GM23338 (cell line): ENCODE results near the gene UBASH3A. TPM values are rescaled to one million over a fixed set of nuclear protein-coding genes. Genes with fewer than 3 reads are reported as not detected.

Source experiments
- ATAC-seq: fragments of 200-7000 bp; cut with Tn5 transposase; 3 replicates; pipeline ENCODE4 v1.9.1; 2020
- DNase-seq: peaks from one replicate; pipeline ENCODE4 v3.0.0-alpha.2; 2015; ENCODE audit warnings: low spot score
- H2AFZ ChIP-seq: fragments of 200-600 bp; sonication (generic); 2 replicates; pipeline ENCODE4 v1.8.0; 2016; ENCODE audit warnings: antibody characterized with exemption, mild to moderate bottlenecking, moderate library complexity
- H3F3A ChIP-seq: fragments of 200-600 bp; sonication (generic); replicated peaks from 2 replicates; pipeline ENCODE4 v1.8.0; 2017; ENCODE audit warnings: antibody characterized with exemption, mixed run types, low read depth
- H3K27ac ChIP-seq: fragments of 200-600 bp; sonication (generic); 2 replicates; pipeline ENCODE4 v1.6.1; 2016; ENCODE audit warnings: low read depth
- H3K27me3 ChIP-seq: fragments of 200-600 bp; sonication (generic); 2 replicates; pipeline ENCODE4 v1.8.0; 2016; ENCODE audit warnings: mild to moderate bottlenecking, mixed run types, moderate library complexity; ENCODE audit not compliant: insufficient read depth
- H3K36me3 ChIP-seq: fragments of 200-600 bp; sonication (generic); 2 replicates; pipeline ENCODE4 v1.8.0; 2016; ENCODE audit warnings: mild to moderate bottlenecking; ENCODE audit not compliant: insufficient read depth
- H3K4me1 ChIP-seq: fragments of 200-600 bp; sonication (generic); 2 replicates; pipeline ENCODE4 v1.8.0; 2016; ENCODE audit warnings: mild to moderate bottlenecking, moderate library complexity; ENCODE audit not compliant: insufficient read depth
- H3K4me2 ChIP-seq: fragments of 200-600 bp; sonication (generic); 2 replicates; pipeline ENCODE4 v1.7.1; 2017; ENCODE audit warnings: mixed run types
- H3K4me3 ChIP-seq: fragments of 200-600 bp; sonication (generic); 2 replicates; pipeline ENCODE4 v1.6.1; 2016; ENCODE audit warnings: mixed run types
- H3K79me2 ChIP-seq: fragments of 200-600 bp; sonication (generic); replicated peaks from 2 replicates; pipeline ENCODE4 v1.8.0; 2017; ENCODE audit warnings: mild to moderate bottlenecking; ENCODE audit not compliant: insufficient read depth
- H3K9me2 ChIP-seq: fragments of 200-600 bp; sonication (generic); 2 replicates; pipeline ENCODE4 v1.8.0; 2017; ENCODE audit not compliant: insufficient read depth
- H4K20me1 ChIP-seq: fragments of 200-600 bp; sonication (generic); replicated peaks from 2 replicates; pipeline ENCODE4 v1.8.0; 2017; ENCODE audit warnings: mild to moderate bottlenecking; ENCODE audit not compliant: insufficient read depth
- H3K27ac Mint-ChIP-seq: 2 replicates; pipeline ENCODE4 v1.8.0; 2020; ENCODE audit warnings: inconsistent platforms, mild to moderate bottlenecking, moderate library complexity, mixed read lengths
- H3K27me3 Mint-ChIP-seq: 3 replicates; pipeline ENCODE4 v1.8.0; 2022; ENCODE audit warnings: low read depth, mild to moderate bottlenecking, moderate library complexity, mixed read lengths, inconsistent platforms; ENCODE audit not compliant: insufficient read depth, poor library complexity
- H3K36me3 Mint-ChIP-seq: 3 replicates; pipeline ENCODE4 v1.8.0; 2021; ENCODE audit warnings: low read depth, mild to moderate bottlenecking, inconsistent platforms, moderate library complexity, mixed read lengths
- H3K4me1 Mint-ChIP-seq: 3 replicates; pipeline ENCODE4 v1.8.0; 2020; ENCODE audit warnings: mild to moderate bottlenecking, inconsistent platforms, mixed read lengths
- H3K4me3 Mint-ChIP-seq: 3 replicates; pipeline ENCODE4 v1.8.0; 2021; ENCODE audit warnings: moderate library complexity, mild to moderate bottlenecking, inconsistent platforms, mixed read lengths
- H3K9me3 Mint-ChIP-seq: 3 replicates; pipeline ENCODE4 v1.8.0; 2020; ENCODE audit warnings: moderate library complexity, mild to moderate bottlenecking, inconsistent platforms, mixed read lengths
- CREB1 ChIP-seq: fragments of 250-450 bp; sonication (Bioruptor Pico); IDR thresholded peaks from 2 replicates; pipeline ENCODE4 v1.5.0; 2020; ENCODE audit warnings: low read depth, mild to moderate bottlenecking, moderate library complexity
- EZH2 ChIP-seq: fragments of 200-600 bp; sonication (generic); IDR thresholded peaks from one replicate; pipeline ENCODE4 v1.8.0; 2017; ENCODE audit warnings: antibody characterized with exemption, mild to moderate bottlenecking, low read depth; ENCODE audit not compliant: unreplicated experiment
- EZH2phosphoT487 ChIP-seq: fragments of 200-600 bp; sonication (generic); IDR thresholded peaks from one replicate; pipeline ENCODE4 v1.8.1; 2018; ENCODE audit warnings: antibody characterized with exemption; ENCODE audit not compliant: unreplicated experiment
- JUNB ChIP-seq: IDR thresholded peaks from one replicate; pipeline ENCODE4 v1.6.1; 2016; ENCODE audit warnings: antibody characterized with exemption; ENCODE audit not compliant: unreplicated experiment
- NANOG ChIP-seq: IDR thresholded peaks from 2 replicates; pipeline ENCODE4 v1.6.1; 2016; ENCODE audit warnings: antibody characterized with exemption, borderline replicate concordance
- POLR2AphosphoS5 ChIP-seq: IDR thresholded peaks from 2 replicates; pipeline ENCODE4 v1.6.1; 2016; ENCODE audit warnings: antibody characterized with exemption, low read depth
- STAT1 ChIP-seq: IDR thresholded peaks from one replicate; pipeline ENCODE4 v1.6.1; 2016; ENCODE audit warnings: antibody characterized with exemption; ENCODE audit not compliant: unreplicated experiment
- ZNF114 ChIP-seq: fragments of 250-450 bp; sonication (Bioruptor Pico); IDR thresholded peaks from 2 replicates; pipeline ENCODE4 v1.5.0; 2020; ENCODE audit warnings: mild to moderate bottlenecking, moderate library complexity
- ZNF331 ChIP-seq: fragments of 250-450 bp; sonication (Bioruptor Pico); IDR thresholded peaks from 2 replicates; pipeline ENCODE4 v1.5.0; 2020; ENCODE audit warnings: low read depth, mild to moderate bottlenecking, moderate library complexity
- polyA plus RNA-seq: library from polyadenylated mRNA; unstranded; fragments of >200 nt; fragmentation: Nextera tagmentation; extraction: Ambion mirVana; gene quantifications from 2 replicates; pipeline ENCODE4 v1.2.1, GENCODE V29; 2016
- total RNA-seq: library from RNA; depleted of rRNA; stranded (reverse); fragments of >200 nt; shearing (Covaris generic); gene quantifications from 2 replicates; pipeline ENCODE4 v1.2.3, GENCODE V29; 2014
- TF ChIP-seq, protein P1 (sequence below): IDR thresholded peaks from 2 replicates; pipeline ENCODE4 v1.6.1; 2016; ENCODE audit warnings: antibody characterized with exemption
- TF ChIP-seq, protein P2 (sequence below): fragments of 250-450 bp; sonication (Bioruptor Pico); IDR thresholded peaks from 2 replicates; pipeline ENCODE4 v1.5.0; 2020; ENCODE audit warnings: mild to moderate bottlenecking, moderate library complexity
- TF ChIP-seq, protein P3 (sequence below): IDR thresholded peaks from one replicate; pipeline ENCODE4 v1.6.1; 2018; ENCODE audit warnings: antibody characterized with exemption; ENCODE audit not compliant: unreplicated experiment
- TF ChIP-seq, protein P4 (sequence below), 2 experiments: fragments of 200-600 bp in 1 of 2; sonication (generic) in 1 of 2; conservative IDR thresholded peaks; 2 replicates each; pipeline versions ENCODE4 v1.5.1 to v1.6.1; 2016 to 2017; ENCODE audit warnings: antibody characterized with exemption in 2 of 2, low read depth in 2 of 2, mild to moderate bottlenecking in 2 of 2, moderate library complexity in 1 of 2

UBASH3A gene
- total and polyA plus RNA-seq, 2 experiments from 2014 or later: not detected

GRCh38 chr21:42455754-42456440 lies 52.2 kb downstream of the UBASH3A start:
- Histone ChIP-seq H3K36me3 (no peaks in the 10 kb centered on the region), H4K20me1 (no peaks in the 10 kb centered on the region), H3K4me2 (no peak overlapping the region), H3K27me3 (no peaks in the 10 kb centered on the region), H3K27ac (no peak overlapping the region), H3F3A (no peaks in the 10 kb centered on the region), H2AFZ (no peak overlapping the region), H3K9me2 (no peaks in the 10 kb centered on the region), H3K79me2 (no peaks in the 10 kb centered on the region), H3K4me3 (no peak overlapping the region), H3K4me1 (0 out of 2 replicates have a peak, but pooled peaks cover under 1% of the 10 kb centered on the region)
- no peak for TF ChIP-seq NANOG
- TF ChIP-seq, protein P1, sequence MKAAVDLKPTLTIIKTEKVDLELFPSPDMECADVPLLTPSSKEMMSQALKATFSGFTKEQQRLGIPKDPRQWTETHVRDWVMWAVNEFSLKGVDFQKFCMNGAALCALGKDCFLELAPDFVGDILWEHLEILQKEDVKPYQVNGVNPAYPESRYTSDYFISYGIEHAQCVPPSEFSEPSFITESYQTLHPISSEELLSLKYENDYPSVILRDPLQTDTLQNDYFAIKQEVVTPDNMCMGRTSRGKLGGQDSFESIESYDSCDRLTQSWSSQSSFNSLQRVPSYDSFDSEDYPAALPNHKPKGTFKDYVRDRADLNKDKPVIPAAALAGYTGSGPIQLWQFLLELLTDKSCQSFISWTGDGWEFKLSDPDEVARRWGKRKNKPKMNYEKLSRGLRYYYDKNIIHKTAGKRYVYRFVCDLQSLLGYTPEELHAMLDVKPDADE: no peak
- no peak for TF ChIP-seq ZNF331 (CRISPR knock-in tag)
- TF ChIP-seq EZH2: no peak
- TF ChIP-seq STAT1: no peak
- TF ChIP-seq CREB1 (CRISPR knock-in tag): no peak
- no peak for TF ChIP-seq EZH2phosphoT487
- TF ChIP-seq, protein P2, sequence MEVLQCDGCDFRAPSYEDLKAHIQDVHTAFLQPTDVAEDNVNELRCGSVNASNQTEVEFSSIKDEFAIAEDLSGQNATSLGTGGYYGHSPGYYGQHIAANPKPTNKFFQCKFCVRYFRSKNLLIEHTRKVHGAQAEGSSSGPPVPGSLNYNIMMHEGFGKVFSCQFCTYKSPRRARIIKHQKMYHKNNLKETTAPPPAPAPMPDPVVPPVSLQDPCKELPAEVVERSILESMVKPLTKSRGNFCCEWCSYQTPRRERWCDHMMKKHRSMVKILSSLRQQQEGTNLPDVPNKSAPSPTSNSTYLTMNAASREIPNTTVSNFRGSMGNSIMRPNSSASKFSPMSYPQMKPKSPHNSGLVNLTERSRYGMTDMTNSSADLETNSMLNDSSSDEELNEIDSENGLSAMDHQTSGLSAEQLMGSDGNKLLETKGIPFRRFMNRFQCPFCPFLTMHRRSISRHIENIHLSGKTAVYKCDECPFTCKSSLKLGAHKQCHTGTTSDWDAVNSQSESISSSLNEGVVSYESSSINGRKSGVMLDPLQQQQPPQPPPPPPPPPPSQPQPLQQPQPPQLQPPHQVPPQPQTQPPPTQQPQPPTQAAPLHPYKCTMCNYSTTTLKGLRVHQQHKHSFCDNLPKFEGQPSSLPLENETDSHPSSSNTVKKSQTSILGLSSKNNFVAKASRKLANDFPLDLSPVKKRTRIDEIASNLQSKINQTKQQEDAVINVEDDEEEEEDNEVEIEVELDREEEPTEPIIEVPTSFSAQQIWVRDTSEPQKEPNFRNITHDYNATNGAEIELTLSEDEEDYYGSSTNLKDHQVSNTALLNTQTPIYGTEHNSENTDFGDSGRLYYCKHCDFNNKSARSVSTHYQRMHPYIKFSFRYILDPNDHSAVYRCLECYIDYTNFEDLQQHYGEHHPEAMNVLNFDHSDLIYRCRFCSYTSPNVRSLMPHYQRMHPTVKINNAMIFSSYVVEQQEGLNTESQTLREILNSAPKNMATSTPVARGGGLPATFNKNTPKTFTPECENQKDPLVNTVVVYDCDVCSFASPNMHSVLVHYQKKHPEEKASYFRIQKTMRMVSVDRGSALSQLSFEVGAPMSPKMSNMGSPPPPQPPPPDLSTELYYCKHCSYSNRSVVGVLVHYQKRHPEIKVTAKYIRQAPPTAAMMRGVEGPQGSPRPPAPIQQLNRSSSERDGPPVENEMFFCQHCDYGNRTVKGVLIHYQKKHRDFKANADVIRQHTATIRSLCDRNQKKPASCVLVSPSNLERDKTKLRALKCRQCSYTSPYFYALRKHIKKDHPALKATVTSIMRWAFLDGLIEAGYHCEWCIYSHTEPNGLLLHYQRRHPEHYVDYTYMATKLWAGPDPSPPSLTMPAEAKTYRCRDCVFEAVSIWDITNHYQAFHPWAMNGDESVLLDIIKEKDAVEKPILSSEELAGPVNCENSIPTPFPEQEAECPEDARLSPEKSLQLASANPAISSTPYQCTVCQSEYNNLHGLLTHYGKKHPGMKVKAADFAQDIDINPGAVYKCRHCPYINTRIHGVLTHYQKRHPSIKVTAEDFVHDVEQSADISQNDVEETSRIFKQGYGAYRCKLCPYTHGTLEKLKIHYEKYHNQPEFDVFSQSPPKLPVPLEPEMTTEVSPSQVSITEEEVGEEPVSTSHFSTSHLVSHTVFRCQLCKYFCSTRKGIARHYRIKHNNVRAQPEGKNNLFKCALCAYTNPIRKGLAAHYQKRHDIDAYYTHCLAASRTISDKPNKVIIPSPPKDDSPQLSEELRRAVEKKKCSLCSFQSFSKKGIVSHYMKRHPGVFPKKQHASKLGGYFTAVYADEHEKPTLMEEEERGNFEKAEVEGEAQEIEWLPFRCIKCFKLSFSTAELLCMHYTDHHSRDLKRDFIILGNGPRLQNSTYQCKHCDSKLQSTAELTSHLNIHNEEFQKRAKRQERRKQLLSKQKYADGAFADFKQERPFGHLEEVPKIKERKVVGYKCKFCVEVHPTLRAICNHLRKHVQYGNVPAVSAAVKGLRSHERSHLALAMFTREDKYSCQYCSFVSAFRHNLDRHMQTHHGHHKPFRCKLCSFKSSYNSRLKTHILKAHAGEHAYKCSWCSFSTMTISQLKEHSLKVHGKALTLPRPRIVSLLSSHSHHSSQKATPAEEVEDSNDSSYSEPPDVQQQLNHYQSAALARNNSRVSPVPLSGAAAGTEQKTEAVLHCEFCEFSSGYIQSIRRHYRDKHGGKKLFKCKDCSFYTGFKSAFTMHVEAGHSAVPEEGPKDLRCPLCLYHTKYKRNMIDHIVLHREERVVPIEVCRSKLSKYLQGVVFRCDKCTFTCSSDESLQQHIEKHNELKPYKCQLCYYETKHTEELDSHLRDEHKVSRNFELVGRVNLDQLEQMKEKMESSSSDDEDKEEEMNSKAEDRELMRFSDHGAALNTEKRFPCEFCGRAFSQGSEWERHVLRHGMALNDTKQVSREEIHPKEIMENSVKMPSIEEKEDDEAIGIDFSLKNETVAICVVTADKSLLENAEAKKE (CRISPR knock-in tag): no peak
- TF ChIP-seq POLR2AphosphoS5: no peak
- no peak for TF ChIP-seq ZNF114
- no peak for TF ChIP-seq JUNB
- TF ChIP-seq, protein P3, sequence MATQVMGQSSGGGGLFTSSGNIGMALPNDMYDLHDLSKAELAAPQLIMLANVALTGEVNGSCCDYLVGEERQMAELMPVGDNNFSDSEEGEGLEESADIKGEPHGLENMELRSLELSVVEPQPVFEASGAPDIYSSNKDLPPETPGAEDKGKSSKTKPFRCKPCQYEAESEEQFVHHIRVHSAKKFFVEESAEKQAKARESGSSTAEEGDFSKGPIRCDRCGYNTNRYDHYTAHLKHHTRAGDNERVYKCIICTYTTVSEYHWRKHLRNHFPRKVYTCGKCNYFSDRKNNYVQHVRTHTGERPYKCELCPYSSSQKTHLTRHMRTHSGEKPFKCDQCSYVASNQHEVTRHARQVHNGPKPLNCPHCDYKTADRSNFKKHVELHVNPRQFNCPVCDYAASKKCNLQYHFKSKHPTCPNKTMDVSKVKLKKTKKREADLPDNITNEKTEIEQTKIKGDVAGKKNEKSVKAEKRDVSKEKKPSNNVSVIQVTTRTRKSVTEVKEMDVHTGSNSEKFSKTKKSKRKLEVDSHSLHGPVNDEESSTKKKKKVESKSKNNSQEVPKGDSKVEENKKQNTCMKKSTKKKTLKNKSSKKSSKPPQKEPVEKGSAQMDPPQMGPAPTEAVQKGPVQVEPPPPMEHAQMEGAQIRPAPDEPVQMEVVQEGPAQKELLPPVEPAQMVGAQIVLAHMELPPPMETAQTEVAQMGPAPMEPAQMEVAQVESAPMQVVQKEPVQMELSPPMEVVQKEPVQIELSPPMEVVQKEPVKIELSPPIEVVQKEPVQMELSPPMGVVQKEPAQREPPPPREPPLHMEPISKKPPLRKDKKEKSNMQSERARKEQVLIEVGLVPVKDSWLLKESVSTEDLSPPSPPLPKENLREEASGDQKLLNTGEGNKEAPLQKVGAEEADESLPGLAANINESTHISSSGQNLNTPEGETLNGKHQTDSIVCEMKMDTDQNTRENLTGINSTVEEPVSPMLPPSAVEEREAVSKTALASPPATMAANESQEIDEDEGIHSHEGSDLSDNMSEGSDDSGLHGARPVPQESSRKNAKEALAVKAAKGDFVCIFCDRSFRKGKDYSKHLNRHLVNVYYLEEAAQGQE: no peak
- TF ChIP-seq, protein P4, sequence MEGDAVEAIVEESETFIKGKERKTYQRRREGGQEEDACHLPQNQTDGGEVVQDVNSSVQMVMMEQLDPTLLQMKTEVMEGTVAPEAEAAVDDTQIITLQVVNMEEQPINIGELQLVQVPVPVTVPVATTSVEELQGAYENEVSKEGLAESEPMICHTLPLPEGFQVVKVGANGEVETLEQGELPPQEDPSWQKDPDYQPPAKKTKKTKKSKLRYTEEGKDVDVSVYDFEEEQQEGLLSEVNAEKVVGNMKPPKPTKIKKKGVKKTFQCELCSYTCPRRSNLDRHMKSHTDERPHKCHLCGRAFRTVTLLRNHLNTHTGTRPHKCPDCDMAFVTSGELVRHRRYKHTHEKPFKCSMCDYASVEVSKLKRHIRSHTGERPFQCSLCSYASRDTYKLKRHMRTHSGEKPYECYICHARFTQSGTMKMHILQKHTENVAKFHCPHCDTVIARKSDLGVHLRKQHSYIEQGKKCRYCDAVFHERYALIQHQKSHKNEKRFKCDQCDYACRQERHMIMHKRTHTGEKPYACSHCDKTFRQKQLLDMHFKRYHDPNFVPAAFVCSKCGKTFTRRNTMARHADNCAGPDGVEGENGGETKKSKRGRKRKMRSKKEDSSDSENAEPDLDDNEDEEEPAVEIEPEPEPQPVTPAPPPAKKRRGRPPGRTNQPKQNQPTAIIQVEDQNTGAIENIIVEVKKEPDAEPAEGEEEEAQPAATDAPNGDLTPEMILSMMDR (conservative IDR thresholded peaks at IDR 0.05; ENCODE audit: low read depth in 2 of 2): no peak
- DNase-seq: no peak
- H3K27ac Mint-ChIP-seq: no peak overlapping the region
- H3K27me3 Mint-ChIP-seq: peaks cover 4% of the 10 kb centered on the region
- H3K36me3 Mint-ChIP-seq: peaks cover 7% of the 10 kb centered on the region; the same call in 2 of the 3 replicates
- no peak for ATAC-seq
- H3K9me3 Mint-ChIP-seq: peaks cover 19% of the 10 kb centered on the region
- H3K4me1 Mint-ChIP-seq: peaks cover 8% of the 10 kb centered on the region; the same call in 2 of the 3 replicates
- H3K4me3 Mint-ChIP-seq: no peak overlapping the region
